Stimulated activated CD8-positive, alpha-beta memory T cell treated with anti-CD3 and anti-CD28 coated beads, Interleukin-4, amount 100 ng/mL, for 24 hours (primary cell): ENCODE data around the gene PCK2.
A peak's percentile ranks its signal among the peaks of the same experiment; 100 is the strongest.

Source experiments
- DNase-seq: peaks from one replicate; pipeline ENCODE4 v3.0.0-alpha.2; 2020; ENCODE audit warnings: low read depth

The PCK2 gene

GRCh38 chr14:24060984-24061913, 32.9 kb upstream of the PCK2 start:
- DNase-seq, result no peak

GRCh38 chr14:24062216-24062980, 31.7 kb upstream of the PCK2 start:
- no peak for DNase-seq

GRCh38 chr14:24063263-24063836, 30.8 kb upstream of the PCK2 start:
- no peak for DNase-seq

- DNase-seq, result no peak
Observed at GRCh38 chr14:24064091-24064795, 29.9 kb upstream of the PCK2 start.

GRCh38 chr14:24064856-24065255, 29.3 kb upstream of the PCK2 start:
- DNase-seq, result no peak

- DNase-seq, result no peak
Observed at GRCh38 chr14:24065408-24065807, 28.7 kb upstream of the PCK2 start.

- DNase-seq, result no peak
Observed at GRCh38 chr14:24066496-24067132, 27.5 kb upstream of the PCK2 start.

- no peak for DNase-seq
Observed at GRCh38 chr14:24067133-24068082, 26.7 kb upstream of the PCK2 start.

- DNase-seq, result no peak
Observed at GRCh38 chr14:24068711-24069410, 25.2 kb upstream of the PCK2 start.

GRCh38 chr14:24069411-24069735, 24.7 kb upstream of the PCK2 start:
- no peak for DNase-seq

- DNase-seq, result no peak
Observed at GRCh38 chr14:24070285-24071143, 23.6 kb upstream of the PCK2 start.

- DNase-seq, result peak; percentile 49
Observed at GRCh38 chr14:24071144-24071697, 22.9 kb upstream of the PCK2 start, which contains the start of gene CPNE6. CPNE6 (plus strand) TSS chr14:24071562; CDS start chr14:24072937, 1,375 bp downstream.

GRCh38 chr14:24071836-24072430, 22.2 kb upstream of the PCK2 start:
- no peak for DNase-seq

GRCh38 chr14:24072436-24072835, 21.7 kb upstream of the PCK2 start:
- DNase-seq, result no peak

GRCh38 chr14:24072881-24073877, 20.9 kb upstream of the PCK2 start:
- no peak for DNase-seq

GRCh38 chr14:24074625-24075484, 19.3 kb upstream of the PCK2 start:
- DNase-seq, result no peak
